HEK293T (cell line): ENCODE measurements around the gene MRGPRG.

Experiments used
- CTCF ChIA-PET: fragments of 350-600 bp; formaldehyde crosslinking; extraction: SDS; loops from one replicate; lab custom pipeline; 2021; ENCODE audit warnings: antibody characterized with exemption, inconsistent platforms; lab: Yijun Ruan, JAX
- POLR2A ChIA-PET: fragments of 350-600 bp; formaldehyde crosslinking; extraction: SDS; loops from one replicate; lab custom pipeline; 2020; ENCODE audit warnings: antibody characterized with exemption, inconsistent platforms; lab: Yijun Ruan, JAX
- DNase-seq: peaks from one replicate; pipeline ENCODE4 v3.0.0; 2012; ENCODE audit warnings: mixed read lengths; ENCODE audit errors: extremely low spot score
- ARNT ChIP-seq: fragments of 450-650 bp; IDR thresholded peaks from 2 replicates; pipeline ENCODE4 v1.6.1; 2017; ENCODE audit warnings: mild to moderate bottlenecking
- BHLHE40 ChIP-seq: fragments of 450-650 bp; IDR thresholded peaks from 2 replicates; pipeline ENCODE4 v1.6.1; 2016; ENCODE audit warnings: mild to moderate bottlenecking, moderate library complexity, borderline replicate concordance
- CTBP1 ChIP-seq: fragments of 450-650 bp; IDR thresholded peaks from 2 replicates; pipeline ENCODE4 v1.6.1; 2016; ENCODE audit warnings: borderline replicate concordance
- ELF4 ChIP-seq: fragments of 450-650 bp; IDR thresholded peaks from 2 replicates; pipeline ENCODE4 v1.6.1; 2017; ENCODE audit warnings: antibody characterized with exemption
- FOXA1 ChIP-seq: fragments of 450-650 bp; IDR thresholded peaks from 2 replicates; pipeline ENCODE4 v1.6.1; 2016; ENCODE audit warnings: mild to moderate bottlenecking
- FOXK2 ChIP-seq: fragments of 450-650 bp; IDR thresholded peaks from 2 replicates; pipeline ENCODE4 v1.6.1; 2016; ENCODE audit warnings: mild to moderate bottlenecking
- FOXM1 ChIP-seq: fragments of 450-650 bp; IDR thresholded peaks from 2 replicates; pipeline ENCODE4 v1.6.1; 2017; ENCODE audit warnings: mild to moderate bottlenecking, borderline replicate concordance
- HDGF ChIP-seq: fragments of 450-650 bp; IDR thresholded peaks from 2 replicates; pipeline ENCODE4 v1.6.1; 2017; ENCODE audit warnings: antibody characterized with exemption, borderline replicate concordance
- L3MBTL2 ChIP-seq: fragments of 450-650 bp; conservative IDR thresholded peaks from 2 replicates; pipeline ENCODE4 v1.6.1; 2016; ENCODE audit warnings: mild to moderate bottlenecking
- LEF1 ChIP-seq: fragments of 450-650 bp; IDR thresholded peaks from 2 replicates; pipeline ENCODE4 v1.6.1; 2017; ENCODE audit warnings: mild to moderate bottlenecking, borderline replicate concordance
- NFRKB ChIP-seq: fragments of 450-650 bp; IDR thresholded peaks from 2 replicates; pipeline ENCODE4 v1.6.1; 2016; ENCODE audit warnings: mild to moderate bottlenecking, moderate library complexity
- SP1 ChIP-seq: fragments of 450-650 bp; IDR thresholded peaks from 2 replicates; pipeline ENCODE4 v1.6.1; 2017
- SUZ12 ChIP-seq: fragments of 450-650 bp; IDR thresholded peaks from 2 replicates; pipeline ENCODE4 v1.6.1; 2016; ENCODE audit warnings: mild to moderate bottlenecking
- TARDBP ChIP-seq: fragments of 450-650 bp; IDR thresholded peaks from 2 replicates; pipeline ENCODE4 v1.6.1; 2016
- ZNF384 ChIP-seq: fragments of 450-650 bp; IDR thresholded peaks from 2 replicates; pipeline ENCODE4 v1.6.1; 2016
- TF ChIP-seq, protein P1 (sequence below): fragments of 450-650 bp; IDR thresholded peaks from 2 replicates; pipeline ENCODE4 v1.6.1; 2016

The MRGPRG gene

GRCh38 chr11:3225826-3226750, 7.5 kb upstream of the MRGPRG start:
- ChIA-PET POLR2A (no interaction called here), CTCF (no interaction called here)
- no peak for DNase-seq
- TF ChIP-seq L3MBTL2 (no peak), ELF4 (no peak), ARNT (no peak), BHLHE40 (no peak), HDGF (no peak), FOXM1 (no peak)

- ChIA-PET POLR2A (no interaction called here), CTCF (no interaction called here)
- TF ChIP-seq FOXK2: no peak
- TF ChIP-seq HDGF: no peak
- no peak for TF ChIP-seq CTBP1
- no peak for TF ChIP-seq SUZ12
- no peak for TF ChIP-seq SP1
- no peak for TF ChIP-seq NFRKB
- no peak for TF ChIP-seq TARDBP
- TF ChIP-seq ZNF384: no peak
- no peak for TF ChIP-seq FOXM1
- no peak for TF ChIP-seq LEF1
- TF ChIP-seq, protein P1, sequence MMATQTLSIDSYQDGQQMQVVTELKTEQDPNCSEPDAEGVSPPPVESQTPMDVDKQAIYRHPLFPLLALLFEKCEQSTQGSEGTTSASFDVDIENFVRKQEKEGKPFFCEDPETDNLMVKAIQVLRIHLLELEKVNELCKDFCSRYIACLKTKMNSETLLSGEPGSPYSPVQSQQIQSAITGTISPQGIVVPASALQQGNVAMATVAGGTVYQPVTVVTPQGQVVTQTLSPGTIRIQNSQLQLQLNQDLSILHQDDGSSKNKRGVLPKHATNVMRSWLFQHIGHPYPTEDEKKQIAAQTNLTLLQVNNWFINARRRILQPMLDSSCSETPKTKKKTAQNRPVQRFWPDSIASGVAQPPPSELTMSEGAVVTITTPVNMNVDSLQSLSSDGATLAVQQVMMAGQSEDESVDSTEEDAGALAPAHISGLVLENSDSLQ: no peak
- no peak for TF ChIP-seq ARNT
- TF ChIP-seq BHLHE40: no peak
- TF ChIP-seq L3MBTL2: no peak
- TF ChIP-seq FOXA1: no peak
- no peak for DNase-seq
Observed at GRCh38 chr11:3225159-3225758, 6.6 kb upstream of the MRGPRG start.

DNA sequence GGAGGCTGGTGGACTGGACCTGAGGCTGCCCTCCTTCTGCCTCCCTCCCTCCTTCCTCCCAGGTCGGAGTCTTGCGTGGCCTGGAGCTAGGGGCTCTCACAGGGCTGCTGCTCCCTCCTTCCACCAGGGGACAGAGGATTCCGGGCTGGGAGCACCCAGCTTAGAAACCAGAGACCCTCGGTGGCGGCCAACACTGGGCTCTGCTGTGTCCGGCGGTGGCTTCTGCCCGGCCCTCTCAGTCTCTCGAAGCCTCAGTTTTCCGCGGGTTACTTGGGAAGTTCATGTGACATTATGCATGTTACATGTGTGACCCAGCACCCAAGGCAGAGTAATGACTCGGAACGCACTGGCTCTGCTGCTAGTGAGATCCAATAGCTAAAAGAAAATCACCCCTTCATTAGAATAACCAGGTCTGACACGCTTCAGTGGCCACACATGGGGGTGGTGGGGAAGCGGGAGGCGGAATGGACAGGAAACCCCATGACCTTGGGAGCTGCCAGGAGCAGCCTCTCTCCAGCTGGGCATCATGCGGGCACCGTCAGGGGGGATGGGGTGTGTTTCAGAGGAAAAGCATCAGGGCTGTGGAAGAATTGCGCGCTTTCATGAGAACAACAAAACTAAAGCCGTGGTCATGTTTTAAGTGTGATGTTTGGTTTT, 5.9 kb upstream of the MRGPRG start:
- ChIA-PET POLR2A (interaction anchor here (0.5 kb wide), 1 partner anchor 234 kb away, joined by 3 read pairs; no protein-coding TSS in a partner anchor), CTCF (no interaction called here)
- no peak for DNase-seq
- no peak for TF ChIP-seq TARDBP
- no peak for TF ChIP-seq LEF1
- no peak for TF ChIP-seq CTBP1
- no peak for TF ChIP-seq ARNT

GRCh38 chr11:3223932-3224381, 5.3 kb upstream of the MRGPRG start:
- ChIA-PET CTCF (no interaction called here), POLR2A (interaction anchor here (0.5 kb wide), 1 partner anchor 234 kb away, joined by 3 read pairs; no protein-coding TSS in a partner anchor)
- no peak for DNase-seq
- no peak for TF ChIP-seq TARDBP
- no peak for TF ChIP-seq SUZ12
- TF ChIP-seq L3MBTL2: no peak
- no peak for TF ChIP-seq FOXM1
- no peak for TF ChIP-seq BHLHE40
- no peak for TF ChIP-seq ARNT
- TF ChIP-seq, protein P1: no peak
- TF ChIP-seq LEF1: no peak
- no peak for TF ChIP-seq FOXA1
- no peak for TF ChIP-seq ELF4
- no peak for TF ChIP-seq ZNF384
- TF ChIP-seq SP1: no peak
- no peak for TF ChIP-seq HDGF

DNA sequence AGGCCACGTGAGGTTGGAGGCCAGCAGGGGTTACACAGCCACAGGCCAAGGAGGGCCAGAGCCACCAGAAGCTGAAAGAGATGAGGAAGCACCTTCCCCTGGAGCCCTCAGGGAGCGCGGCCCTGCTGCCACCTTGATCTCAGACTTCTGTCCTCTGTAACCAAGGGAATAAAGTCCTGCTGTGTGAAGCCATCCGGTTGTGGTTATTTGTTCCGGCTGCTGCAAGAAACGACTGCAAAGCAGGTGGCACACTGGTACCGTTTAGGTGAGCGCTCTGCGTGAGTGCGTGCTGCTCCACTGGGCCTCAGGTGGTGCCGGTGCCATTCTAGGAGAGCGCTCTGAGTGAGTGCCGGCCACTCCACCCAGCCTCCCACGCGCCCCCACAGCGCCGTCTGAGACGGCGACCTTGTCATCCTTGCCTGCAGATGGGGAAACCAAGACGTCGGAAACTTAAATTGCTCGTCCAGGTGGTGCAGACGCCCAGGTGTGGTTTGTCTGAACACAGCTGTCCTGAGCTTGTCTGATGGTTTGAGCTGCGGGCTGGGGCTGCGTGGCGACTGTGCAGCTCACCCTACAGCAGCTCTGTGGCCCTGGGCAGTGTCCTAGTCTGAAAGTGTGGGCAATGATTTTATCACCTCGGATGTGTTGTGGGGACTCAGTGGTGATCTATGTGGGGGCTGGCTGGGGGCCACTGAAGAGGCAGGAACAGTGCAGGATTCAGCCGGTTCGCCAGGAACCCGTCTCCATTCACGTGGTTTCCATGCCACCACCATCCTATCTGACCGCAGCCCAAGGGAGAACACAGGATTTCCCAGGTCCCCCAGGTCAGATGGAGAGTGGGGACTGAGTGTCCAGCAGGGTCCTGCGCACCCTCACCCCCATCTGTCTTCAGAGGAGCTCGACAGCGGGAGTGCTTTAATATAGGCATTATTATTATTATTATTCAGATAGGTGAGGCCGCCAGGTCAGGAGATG, 4.6 kb upstream of the MRGPRG start:
- DNase-seq: no peak
- ChIA-PET POLR2A (interaction anchor here (0.9 kb wide), 1 partner anchor 54 kb away, joined by 3 read pairs; no protein-coding TSS in a partner anchor), CTCF (no interaction called here)
- TF ChIP-seq, protein P1: no peak
- TF ChIP-seq ZNF384: no peak
- no peak for TF ChIP-seq HDGF
- no peak for TF ChIP-seq BHLHE40
- TF ChIP-seq CTBP1: no peak
- no peak for TF ChIP-seq ELF4
- TF ChIP-seq SP1: no peak
- TF ChIP-seq ARNT: no peak
- TF ChIP-seq FOXK2: no peak
- no peak for TF ChIP-seq TARDBP
- no peak for TF ChIP-seq SUZ12
